Measurements from ENCODE around the gene GFOD2.

DNA sequence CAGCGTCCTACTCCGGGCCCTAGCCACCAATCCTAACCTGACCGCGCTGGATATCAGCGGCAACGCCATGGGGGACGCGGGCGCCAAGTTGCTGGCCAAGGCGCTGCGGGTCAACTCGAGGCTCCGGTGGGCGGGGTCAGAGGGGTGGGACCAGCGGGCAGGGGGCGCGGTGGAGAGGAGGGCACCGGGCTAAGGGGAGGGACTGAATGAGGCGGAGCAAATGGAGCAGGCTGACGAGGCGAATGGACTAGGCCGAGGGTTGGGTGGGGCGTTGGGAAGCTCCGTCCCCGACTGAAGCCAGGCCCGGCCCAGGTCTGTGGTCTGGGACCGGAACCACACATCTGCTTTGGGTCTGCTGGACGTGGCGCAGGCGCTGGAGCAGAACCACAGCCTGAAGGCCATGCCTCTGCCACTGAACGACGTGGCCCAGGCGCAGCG is 69.6 kb downstream of the GFOD2 start:
- no peak for TF ChIP-seq CTCF (IDR thresholded peaks at IDR 0.05)
- TF ChIP-seq POLR2AphosphoS5 (IDR thresholded peaks at IDR 0.05) = no peak
